ENCODE results near the gene ACTA1.
"Not testable (repeated sequence)": the region's sequence is repeated elsewhere in the genome, so short reads cannot be mapped to it uniquely, and the experiment has no call there.

Gene ACTA1

DNA sequence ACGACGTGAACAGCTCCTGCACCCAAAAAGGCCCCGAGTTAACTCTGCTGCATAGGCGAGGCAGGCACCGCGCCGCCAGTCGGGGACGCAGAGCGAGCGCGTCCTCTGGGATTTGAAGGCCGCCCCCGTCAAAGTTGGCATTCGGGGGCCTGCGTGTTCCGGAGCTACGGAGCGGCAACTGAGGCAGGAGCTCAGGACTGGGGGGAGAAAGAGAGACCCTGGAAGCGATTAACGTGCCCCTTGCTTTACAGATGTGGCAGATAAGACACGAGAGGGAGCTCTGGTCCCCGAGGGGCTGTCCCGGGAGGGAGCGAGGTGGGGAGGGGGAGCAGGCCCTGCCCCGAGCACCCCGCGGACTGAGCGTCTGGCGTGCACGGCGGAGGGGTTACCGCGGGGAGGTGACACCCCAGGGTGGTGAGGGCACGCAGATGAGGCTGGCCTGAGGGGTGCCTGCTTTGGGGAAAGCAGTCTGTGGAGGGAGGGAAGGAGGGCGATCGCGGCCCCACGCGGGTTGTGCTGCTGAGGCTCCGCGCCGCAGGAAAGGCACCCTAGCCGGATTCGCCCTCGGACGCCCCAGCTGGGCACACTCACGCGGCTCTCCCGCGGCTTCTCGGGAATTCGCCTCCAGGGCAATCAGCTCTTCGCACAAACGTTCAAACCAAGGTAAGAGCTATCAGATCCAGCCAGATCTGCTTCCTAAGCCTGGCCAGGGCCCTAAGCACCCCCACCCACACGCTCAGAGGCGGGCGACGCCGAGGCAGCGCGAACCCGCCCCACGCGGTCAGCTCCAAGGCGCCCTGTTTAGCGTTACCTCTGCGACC lies 26.5 kb downstream of the ACTA1 start:
- DNase-seq: no peak

DNA sequence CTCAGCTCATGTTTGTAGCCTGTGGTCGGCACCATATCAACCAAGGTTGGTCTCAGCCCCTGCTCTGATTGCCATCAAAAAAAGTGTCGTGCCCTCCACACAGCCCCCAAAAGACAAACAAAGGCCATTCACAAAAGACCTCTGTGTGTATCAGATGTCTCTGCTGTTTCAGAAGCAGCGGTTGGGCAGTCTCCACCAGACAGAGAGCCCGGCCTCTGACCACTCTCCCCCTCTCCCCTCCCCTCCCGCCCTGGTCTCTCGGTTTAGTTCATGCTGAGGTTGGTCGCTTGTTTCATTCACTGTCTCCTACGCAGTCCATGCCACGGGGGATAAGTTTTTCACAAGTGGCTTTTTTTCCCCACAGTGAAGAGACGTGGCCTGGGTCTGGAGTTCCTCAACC lies 27.1 kb downstream of the ACTA1 start:
- no peak for DNase-seq

DNA sequence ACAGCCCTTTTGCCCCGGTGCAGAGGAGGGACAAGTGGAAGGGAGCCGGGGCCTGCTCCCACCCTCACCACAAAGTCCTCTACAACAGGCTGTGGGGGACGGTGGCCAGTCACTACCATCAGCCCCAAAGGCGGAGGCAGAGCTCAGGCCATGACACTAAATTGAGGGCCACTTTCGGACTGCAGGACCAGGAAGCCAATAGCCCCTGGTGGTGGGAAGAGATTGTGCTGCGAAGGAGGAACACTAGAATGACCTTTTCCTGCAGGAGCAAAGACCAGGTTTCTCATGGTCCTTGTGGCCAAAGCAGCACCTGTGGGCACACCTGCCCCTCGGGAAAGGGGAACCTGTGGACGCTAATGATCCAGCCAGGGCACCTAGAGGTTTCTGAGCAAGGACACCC lies 30.3 kb downstream of the ACTA1 start:
- no peak for DNase-seq

DNA sequence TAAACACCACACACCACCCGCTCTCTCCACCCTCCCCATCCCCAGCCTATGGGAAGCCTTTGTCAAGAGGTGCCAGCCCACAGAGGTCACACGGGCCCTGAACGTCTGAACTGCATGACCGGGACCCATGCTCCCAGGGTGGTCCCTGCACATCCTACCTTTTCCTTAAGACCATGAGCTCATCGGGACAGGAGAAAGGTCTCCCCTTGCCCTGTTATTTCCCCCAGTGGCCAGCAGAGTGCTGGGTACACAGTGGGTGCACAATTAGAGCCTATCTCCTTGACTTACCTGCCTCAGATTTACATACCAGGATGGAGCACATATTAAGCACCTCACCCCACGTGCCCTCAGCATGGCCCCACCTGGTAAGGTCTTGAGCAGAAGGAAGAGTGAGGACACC lies 30.9 kb downstream of the ACTA1 start:
- no peak for DNase-seq

DNA sequence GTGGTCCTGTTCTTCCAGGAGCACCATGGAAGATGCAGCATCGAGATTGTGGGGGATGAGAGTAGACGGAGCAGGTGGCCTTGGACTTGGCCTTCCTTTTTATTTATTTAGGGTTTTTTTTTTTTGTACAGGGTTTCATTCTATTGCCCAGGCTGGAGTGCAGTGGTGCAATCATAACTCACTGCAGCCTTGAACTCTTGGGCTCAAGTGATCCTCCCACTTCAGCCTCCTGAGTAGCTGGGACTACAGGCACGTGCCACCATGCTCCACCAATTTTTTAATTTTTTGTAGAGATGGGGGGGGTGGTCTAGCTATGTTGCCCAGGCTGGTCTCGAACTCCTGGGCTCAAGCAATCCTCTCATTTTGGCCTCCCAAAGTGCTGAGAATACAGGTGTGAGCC lies 31.6 kb downstream of the ACTA1 start:
- DNase-seq: not testable (repeated sequence)

DNA sequence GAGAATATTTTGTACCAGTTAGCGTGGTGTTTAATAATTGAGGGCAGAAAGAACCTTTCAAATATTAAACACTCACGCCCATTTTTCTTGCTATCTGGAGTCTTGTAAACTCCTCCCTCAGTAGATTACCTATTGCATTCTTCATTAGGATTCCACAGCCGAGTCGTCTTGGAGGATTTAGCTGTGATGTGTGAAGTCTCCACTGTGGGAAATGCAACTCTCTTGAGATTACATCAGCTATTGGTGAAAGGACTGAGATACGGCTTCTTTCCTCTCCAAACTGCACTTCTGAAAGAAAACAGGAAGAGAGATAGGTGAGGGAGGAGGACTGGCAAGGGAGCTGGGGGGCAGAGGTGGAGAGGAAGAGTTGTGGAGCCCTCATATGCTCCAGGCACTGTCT lies 36.1 kb downstream of the ACTA1 start:
- no peak for DNase-seq

DNA sequence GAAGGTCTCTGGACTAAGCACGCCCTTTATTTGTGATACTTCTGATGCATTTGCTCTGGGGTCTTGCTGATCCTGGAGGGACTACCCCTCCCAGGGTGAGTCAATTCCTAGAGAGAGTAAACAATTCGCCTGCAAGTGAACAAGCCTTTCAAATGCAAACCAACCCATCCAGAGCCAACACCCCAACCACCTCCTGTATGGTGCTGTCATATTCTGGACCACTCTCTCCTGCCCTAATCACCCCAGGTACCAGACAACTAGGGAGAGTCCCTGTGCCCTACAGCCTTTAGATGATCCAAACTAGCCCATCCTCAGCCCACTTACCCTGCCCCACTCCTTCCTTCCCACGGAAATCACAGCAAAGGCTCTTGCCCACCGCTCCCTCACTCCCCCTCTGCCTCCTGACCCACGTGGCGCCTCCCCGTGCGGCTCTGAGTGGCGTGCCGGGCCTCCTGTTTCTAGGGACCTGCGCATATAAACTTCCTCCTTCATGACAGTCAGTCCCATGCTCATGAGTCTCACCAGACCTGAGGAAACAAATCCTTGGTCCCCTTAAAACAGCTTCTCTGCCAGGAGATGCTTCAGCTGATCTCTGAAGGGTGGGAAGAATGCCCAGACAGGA lies 37.2 kb downstream of the ACTA1 start:
- DNase-seq: no peak

DNA sequence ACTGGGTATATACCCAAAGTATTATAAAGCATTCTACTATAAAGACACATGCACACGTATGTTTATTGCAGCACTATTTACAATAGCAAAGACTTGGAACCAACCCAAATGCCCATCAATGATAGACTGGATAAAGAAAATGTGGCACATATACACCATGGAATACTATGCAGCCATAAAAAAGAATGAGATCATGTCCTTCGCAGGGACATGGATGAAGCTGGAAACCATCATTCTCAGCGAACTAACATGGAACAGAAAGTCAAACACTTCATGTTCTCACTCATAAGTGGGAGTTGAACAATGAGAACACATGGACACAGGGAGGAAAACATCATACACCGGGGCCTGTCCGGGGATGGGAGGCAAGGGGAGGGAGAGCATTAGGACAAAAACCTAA lies 39.4 kb downstream of the ACTA1 start:
- DNase-seq: not testable (repeated sequence)

DNA sequence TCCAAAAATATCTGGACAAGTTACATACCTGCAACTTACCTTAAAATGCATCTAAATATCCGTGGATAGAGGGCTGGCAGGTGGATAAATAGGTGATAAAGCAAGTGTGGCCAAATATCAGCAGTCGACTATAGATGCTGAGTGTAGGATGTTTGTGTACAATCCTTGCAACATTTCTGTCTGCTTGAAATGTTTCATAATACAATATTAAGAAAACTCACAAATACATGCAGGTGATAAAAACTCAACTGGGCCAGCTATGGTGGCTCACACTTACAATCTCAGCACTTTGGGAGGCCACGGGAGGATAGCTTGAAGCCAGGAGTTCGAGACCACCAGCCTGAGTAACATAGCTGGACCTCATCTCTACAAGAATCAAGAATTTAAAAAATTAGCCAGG lies 41.0 kb downstream of the ACTA1 start:
- no peak for DNase-seq

DNA sequence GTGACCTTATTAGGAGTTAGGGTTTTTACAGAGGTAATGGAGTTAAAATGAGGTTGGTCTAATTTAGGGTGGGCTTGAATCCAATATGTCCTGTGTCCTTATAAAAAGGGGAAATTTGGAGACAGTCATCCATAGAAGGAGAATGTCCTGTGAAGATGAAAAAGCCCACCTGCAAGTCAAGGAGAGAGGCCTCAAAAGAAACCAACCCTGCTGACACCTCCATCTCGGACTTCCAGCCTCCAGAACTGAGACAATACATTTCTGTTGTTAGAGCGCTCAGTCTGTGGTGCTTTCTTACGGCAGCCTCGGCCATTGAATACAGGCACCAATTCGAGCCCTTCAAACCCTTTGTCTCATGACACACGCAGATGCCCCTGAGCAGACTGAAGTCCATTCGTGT lies 43.8 kb downstream of the ACTA1 start:
- no peak for DNase-seq

DNA sequence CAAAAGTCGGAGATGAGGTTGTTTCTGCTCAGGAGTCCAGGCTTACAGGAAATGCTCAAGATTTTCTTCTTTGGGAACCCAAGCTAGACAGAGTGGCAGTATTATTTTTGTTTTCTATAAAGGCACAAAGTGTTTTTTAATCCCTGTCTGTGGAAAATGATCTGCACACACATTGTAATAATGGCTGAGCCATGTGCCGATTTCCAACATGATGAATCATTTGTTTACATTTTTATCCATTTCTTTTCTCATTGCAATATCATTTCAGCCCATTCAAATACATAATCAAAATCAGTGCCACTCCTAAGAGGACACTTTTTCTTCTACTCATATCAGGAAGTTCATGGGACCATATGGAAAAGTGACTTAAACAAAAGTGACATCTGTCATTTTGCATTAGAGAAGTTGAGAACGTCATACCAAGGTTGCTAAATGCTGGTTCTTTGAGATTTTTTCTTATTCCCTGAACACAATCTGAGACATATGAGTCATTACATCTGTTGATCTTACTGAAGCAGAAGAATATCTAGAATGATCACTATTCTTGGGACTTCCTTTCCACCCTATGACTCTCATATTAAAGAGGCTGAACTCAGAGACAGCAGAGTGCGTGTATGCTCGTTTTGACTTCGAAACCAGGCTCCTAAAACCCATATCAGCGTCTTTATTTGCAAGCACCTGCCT lies 44.9 kb downstream of the ACTA1 start:
- DNase-seq: no peak

DNA sequence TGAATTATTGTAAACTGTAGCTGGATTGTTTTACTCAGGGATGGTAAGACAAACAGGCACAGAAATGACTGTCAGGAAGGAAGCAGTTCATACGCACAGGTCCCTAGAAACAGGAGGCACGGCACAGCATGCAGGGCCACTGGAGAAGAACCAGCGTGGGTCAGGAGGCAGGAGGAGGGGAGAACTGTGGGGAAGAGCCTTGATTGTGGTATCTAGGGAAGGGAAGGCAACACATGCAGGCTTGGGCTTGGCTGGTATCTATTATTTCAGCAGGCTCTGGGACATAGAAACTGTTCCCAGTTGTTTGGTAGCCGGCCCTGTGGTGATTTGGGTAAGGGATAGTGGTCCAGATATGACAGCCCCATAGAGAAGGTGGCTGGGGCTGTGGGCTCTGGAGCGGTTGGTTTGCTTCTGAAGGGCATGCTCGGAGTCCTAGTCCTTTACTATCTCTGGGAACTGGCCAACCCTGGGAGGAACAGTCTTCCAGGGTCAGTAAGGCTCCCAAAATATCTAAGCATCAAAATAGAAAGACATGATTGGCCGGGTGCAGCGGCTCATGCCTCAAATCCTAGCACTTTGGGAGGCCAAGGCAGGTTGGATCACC lies 47.9 kb downstream of the ACTA1 start:
- DNase-seq: no peak

DNA sequence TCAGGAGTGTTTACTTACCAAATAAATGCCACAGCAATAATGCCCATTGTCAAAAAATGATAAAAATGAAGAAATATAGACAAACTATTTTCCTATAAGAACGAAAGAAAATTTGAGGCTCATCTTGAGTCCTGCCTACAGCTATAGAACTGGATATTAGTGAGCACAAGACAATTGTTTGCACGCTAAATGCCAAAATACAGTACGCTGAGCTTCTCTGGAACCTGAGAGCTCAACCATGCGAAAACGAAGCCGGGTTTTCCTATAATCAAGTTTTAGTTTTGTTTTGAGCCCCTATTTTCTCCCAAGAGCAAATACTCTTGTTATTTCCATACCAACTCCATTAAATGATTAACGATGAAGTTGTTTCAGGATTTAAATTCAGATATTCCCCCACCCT lies 49.1 kb downstream of the ACTA1 start:
- no peak for DNase-seq

DNA sequence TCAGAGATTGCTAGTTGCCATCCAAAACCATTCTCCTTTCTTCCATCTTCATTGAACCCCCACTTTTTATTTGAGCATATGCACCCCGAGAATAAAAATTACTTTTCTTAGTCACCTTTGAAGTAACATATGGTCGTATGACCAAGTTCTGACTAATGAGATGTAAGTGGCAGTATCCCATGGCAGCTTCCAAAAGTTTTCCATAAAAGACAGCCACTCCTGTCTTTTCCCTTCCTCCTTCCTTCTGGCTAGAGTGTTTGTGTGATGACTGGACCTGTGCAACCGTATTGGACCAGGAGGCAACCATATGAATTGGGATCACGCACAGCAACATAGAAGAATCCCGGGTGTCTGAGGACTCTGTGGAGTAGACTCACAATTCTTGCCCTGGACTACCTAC lies 49.9 kb downstream of the ACTA1 start:
- DNase-seq: no peak

DNA sequence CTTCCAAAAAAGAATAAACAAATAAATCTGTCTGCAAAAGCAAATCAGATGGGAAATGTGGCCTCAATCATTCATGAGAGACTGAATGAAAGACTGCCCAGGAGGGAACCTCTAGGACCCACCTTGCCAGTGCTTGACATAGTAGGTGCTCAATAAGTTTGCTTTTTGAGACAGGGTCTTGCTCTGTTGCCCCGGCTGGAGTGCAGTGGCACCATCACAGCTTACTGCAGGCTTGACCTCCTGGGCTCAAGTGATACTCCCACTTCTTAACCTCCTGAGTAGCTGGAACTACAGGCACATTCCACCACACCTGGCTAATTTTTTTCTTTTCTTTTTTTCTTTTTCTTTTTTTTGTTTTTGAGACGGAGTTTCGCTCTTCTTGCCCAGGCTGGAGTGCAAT lies 50.7 kb downstream of the ACTA1 start:
- no peak for DNase-seq

Data from activated CD4-positive, CD25-positive, alpha-beta regulatory T cell (primary cell).